Measurements from ENCODE around the gene SORBS2. TPM values are rescaled to one million over a fixed set of nuclear protein-coding genes. Genes with fewer than 3 reads are reported as not detected.
A peak's percentile ranks its signal among the peaks of the same experiment; 100 is the strongest.

SORBS2 gene
- total RNA-seq, 1 donor from 2014 or later = 43.2 TPM

DNA sequence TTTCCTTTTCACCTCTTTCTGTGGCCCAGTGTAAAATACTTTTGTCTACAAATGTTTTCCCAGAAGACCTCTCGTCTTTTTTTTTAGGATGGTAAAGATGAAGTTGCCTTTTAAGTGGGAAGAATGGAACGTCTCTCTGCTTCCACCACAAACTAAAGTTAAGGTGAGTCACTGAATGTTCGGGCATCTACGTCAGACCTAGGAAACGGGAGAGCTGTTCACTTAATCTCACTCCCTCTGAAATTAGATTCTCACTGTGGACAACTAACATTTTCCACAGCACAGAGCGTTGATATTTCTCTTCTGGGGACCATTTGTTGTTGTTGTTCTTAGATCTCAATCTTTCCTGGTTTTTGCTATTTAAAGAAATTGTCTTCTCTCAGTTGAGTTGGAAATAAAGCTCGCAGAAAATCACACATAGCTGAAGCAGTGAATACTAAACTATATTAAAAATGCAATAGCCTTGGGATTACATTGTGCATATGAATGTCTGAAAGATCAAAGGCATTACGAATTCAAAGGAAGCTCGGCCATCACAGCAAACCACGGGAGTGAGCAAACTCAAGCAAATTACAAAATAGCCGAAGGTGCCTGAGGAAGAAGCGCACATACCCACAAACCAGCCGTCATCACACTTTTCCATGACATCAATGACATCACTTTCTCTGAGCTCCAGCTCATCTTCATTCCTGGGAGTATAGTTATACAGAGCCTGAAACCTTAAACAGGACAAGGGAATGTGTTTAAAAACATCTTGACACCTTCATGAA lies 222.7 kb downstream of the SORBS2 start:
- no peak for DNase-seq (ENCODE audit: extremely low spot score, unreplicated experiment)
- H3K9me3 Mint-ChIP-seq = no peaks in the 10 kb centered on the region
- no peaks in the 10 kb centered on the region for H3K36me3 Mint-ChIP-seq
- no peak overlapping the region for H3K27ac Mint-ChIP-seq
- H3K4me3 Mint-ChIP-seq = no peak overlapping the region
- no peak for TF ChIP-seq CTCF (conservative IDR thresholded peaks at IDR 0.05)
- peaks cover 13% of the 10 kb centered on the region for H3K4me1 Mint-ChIP-seq (ENCODE audit: unreplicated experiment)
- peaks cover 48% of the 10 kb centered on the region for H3K27me3 Mint-ChIP-seq

- H3K9me3 Mint-ChIP-seq = no peaks in the 10 kb centered on the region
- H3K4me1 Mint-ChIP-seq (ENCODE audit: unreplicated experiment) = peaks cover 4% of the 10 kb centered on the region
- peak overlapping the region; percentile 82 for H3K27ac Mint-ChIP-seq
- no peaks in the 10 kb centered on the region for H3K36me3 Mint-ChIP-seq
- H3K27me3 Mint-ChIP-seq = peaks cover 56% of the 10 kb centered on the region
- H3K4me3 Mint-ChIP-seq = peak overlapping the region; percentile 83
- no peak for DNase-seq (ENCODE audit: extremely low spot score, unreplicated experiment)
- TF ChIP-seq CTCF (conservative IDR thresholded peaks at IDR 0.05) = no peak
Observed at GRCh38 chr4:185587427-185588161, 224.4 kb downstream of the SORBS2 start.

- peaks cover 4% of the 10 kb centered on the region for H3K4me1 Mint-ChIP-seq (ENCODE audit: unreplicated experiment)
- H3K27ac Mint-ChIP-seq = no peak overlapping the region
- TF ChIP-seq CTCF (conservative IDR thresholded peaks at IDR 0.05) = no peak
- no peaks in the 10 kb centered on the region for H3K36me3 Mint-ChIP-seq
- no peak for DNase-seq (ENCODE audit: extremely low spot score, unreplicated experiment)
- H3K9me3 Mint-ChIP-seq = no peaks in the 10 kb centered on the region
- peaks cover 59% of the 10 kb centered on the region for H3K27me3 Mint-ChIP-seq
- H3K4me3 Mint-ChIP-seq = peak overlapping the region; percentile 83
Observed at GRCh38 chr4:185587030-185587426, 225.0 kb downstream of the SORBS2 start.

DNA sequence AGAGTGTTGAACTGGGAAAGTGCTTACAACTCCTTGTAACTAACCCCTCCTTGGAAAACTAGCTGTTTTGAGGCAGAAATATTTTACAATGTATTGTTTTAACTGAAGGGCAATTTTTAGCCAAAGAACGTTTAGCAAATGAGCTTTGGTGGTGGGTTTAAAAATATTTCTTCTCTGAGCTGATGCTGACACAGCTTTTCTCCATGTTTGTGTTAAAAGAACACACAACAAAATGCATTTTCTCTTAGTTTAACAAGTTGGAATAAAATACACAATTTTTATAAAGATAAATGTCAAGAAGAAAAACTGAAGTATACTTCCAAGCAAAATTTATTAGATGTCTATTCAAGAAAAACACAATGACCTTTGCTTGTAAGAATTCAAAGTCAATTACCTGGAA lies 226.8 kb downstream of the SORBS2 start:
- Mint-ChIP-seq H3K4me3 (no peak overlapping the region), H3K4me1 (ENCODE audit: unreplicated experiment) (peaks cover 4% of the 10 kb centered on the region), H3K27me3 (peaks cover 59% of the 10 kb centered on the region), H3K27ac (no peak overlapping the region), H3K36me3 (no peaks in the 10 kb centered on the region), H3K9me3 (no peaks in the 10 kb centered on the region)
- no peak for DNase-seq (ENCODE audit: extremely low spot score, unreplicated experiment)
- TF ChIP-seq CTCF (conservative IDR thresholded peaks at IDR 0.05) = no peak

GRCh38 chr4:185583813-185584212 lies 228.2 kb downstream of the SORBS2 start:
- Mint-ChIP-seq H3K27me3 (peaks cover 48% of the 10 kb centered on the region), H3K4me3 (no peak overlapping the region), H3K9me3 (peaks cover 5% of the 10 kb centered on the region), H3K4me1 (ENCODE audit: unreplicated experiment) (peaks cover under 1% of the 10 kb centered on the region), H3K27ac (no peak overlapping the region), H3K36me3 (no peaks in the 10 kb centered on the region)
- no peak for DNase-seq (ENCODE audit: extremely low spot score, unreplicated experiment)
- TF ChIP-seq CTCF (conservative IDR thresholded peaks at IDR 0.05) = no peak

Data from type B pancreatic cell (in vitro differentiated cells).